ENCODE measurements around the gene ALDH1A1. TPM values are rescaled to one million over a fixed set of nuclear protein-coding genes. Genes with fewer than 3 reads are reported as not detected.

The ALDH1A1 gene
- total and polyA plus RNA-seq, 9 of the 15 experiments (the other 6 are each of a cell fraction or from before 2014, with no cell fraction given): 1.8 to 86.3 (median 24.4) TPM

DNA sequence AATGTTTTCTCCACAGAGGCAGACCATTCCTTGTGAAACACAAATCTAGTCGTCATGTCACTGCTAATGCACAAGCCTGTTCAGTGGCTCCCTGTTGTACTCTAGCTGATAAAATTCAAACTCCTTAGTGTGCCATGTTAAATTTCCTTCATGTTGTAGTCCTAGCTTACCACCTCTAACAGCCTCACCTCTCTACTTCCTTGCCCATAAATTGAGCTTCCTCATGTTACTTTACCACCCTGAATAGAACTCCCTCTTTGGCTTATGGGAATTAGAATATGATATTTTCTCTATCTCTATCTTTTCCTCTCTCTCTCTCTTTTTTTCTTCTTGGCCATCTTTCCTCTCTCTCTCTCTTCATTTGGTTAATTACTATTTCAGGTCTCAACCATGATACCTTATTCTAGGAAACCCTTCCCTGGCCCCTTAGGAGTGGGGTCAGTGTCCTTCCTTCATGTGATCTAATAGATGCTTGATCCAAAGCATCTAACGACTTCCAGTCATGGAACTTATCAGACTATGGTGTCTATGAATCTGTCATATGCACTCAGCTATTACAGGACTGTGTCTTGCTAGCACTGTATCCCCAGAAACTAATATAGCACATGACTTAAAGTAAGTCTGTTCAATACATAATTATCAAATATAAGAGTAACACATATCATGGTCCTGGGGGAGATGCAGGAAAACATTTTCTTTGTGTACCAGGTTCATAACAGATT, 31.5 kb upstream of the ALDH1A1 start:
- CTCF ChIA-PET (ENCODE audit: low intra/inter-chr PET ratio): no interaction called here
- WGBS (ENCODE audit: insufficient coverage, low coverage, missing lambda C conversion rate): 11% methylated on average over 2 of the region's 2 CpGs
- no peaks in the 10 kb centered on the region for H3K9me3 ChIP-seq (replicated peaks; ENCODE audit: control insufficient read depth, insufficient read depth, low read depth, low read length)
- no peaks in the 10 kb centered on the region for H3K36me3 ChIP-seq (ENCODE audit: control insufficient read depth, insufficient read depth, low read length)
- POLR2A ChIA-PET: interaction anchor here (0.5 to 1.6 kb wide), 2 partner anchors 16 to 23 kb away, joined by 3 read pairs; no protein-coding TSS in a partner anchor
- intact Hi-C loops (cut with micrococcal nuclease): no loop called here
- H3K27me3 ChIP-seq (ENCODE audit: control insufficient read depth in 2 of 2, insufficient read depth in 2 of 2, low read length in 2 of 2): no peaks in the 10 kb centered on the region
- ATAC-seq: no peak; the same call in 2 of the 3 replicates
- TF ChIP-seq, protein P1, sequence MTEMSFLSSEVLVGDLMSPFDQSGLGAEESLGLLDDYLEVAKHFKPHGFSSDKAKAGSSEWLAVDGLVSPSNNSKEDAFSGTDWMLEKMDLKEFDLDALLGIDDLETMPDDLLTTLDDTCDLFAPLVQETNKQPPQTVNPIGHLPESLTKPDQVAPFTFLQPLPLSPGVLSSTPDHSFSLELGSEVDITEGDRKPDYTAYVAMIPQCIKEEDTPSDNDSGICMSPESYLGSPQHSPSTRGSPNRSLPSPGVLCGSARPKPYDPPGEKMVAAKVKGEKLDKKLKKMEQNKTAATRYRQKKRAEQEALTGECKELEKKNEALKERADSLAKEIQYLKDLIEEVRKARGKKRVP (CRISPR knock-in tag; IDR thresholded peaks at IDR 0.05): no peak
- TF ChIP-seq RHOXF2B (CRISPR knock-in tag; conservative IDR thresholded peaks at IDR 0.05): no peak
- no peak for DNase-seq (ENCODE audit: extremely low read depth in 1 of 4, low spot score in 3 of 4)
- no peaks in the 10 kb centered on the region for H3K9me1 ChIP-seq (ENCODE audit: control insufficient read depth, insufficient read depth, low read length)
- no peak overlapping the region for H3K27ac ChIP-seq (ENCODE audit: extremely low read depth, low read depth, low read length)
- H2AFZ ChIP-seq (ENCODE audit: low read depth, low read length): no peak overlapping the region
- BruUV-seq (replicated peaks): no TSS peak
- in situ Hi-C loops (cut with MboI): no loop called here
- no peak for FAIRE-seq
- no peak overlapping the region for H3K4me2 ChIP-seq (ENCODE audit: insufficient read depth, low read length)
- H3K4me3 ChIP-seq: no peak overlapping the region
- H3K9ac ChIP-seq (ENCODE audit: insufficient read depth in 1 of 2, low read depth in 2 of 2, low read length in 2 of 2): no peak overlapping the region
- no peaks in the 10 kb centered on the region for H4K20me1 ChIP-seq (replicated peaks; ENCODE audit: control insufficient read depth, insufficient read depth, low read length)
- no peaks in the 10 kb centered on the region for H3K79me2 ChIP-seq (ENCODE audit: control insufficient read depth, insufficient read depth, low read length)
- H3K4me1 ChIP-seq (replicated peaks in 1 of 2; ENCODE audit: control insufficient read depth in 2 of 2, insufficient read depth in 2 of 2, low read length in 2 of 2): no peaks in the 10 kb centered on the region; a peak in 3 of 5 replicates

DNA sequence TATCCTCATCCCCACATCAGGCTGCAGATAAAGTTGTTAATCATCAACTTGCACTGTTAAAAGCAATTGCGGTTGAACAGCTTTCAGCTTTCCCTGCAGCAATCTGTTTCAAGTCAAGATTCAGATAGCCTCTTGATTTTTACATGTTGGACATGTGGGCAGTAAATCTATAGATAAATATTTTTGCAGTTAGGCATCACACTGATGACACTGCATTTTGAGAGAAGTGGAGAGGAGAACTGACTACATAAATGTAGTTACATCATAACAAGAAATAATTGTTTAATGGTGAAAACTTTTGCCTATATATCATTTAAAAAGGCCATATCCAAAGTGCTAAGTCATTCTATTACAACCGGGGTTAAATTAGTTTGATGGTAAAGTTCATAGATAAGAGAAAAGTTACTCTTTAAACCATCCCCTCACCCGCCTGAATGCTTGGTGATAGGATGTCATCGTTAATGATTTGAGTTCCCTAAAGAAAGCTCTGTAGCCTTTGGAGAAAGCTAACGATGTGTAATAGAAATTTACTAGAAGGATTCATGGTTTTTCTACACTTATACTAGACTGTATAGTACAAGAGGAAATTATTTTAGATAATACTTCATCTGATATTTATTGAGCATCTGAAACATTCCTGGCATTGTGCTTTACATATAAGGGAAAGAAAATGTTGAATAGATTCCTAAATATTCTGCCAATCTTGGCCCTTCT, 30.8 kb upstream of the ALDH1A1 start:
- POLR2A ChIA-PET: interaction anchor here (1.6 kb wide), 1 partner anchor 16 kb away, joined by 3 read pairs; no protein-coding TSS in a partner anchor
- no peak overlapping the region for H3K4me3 ChIP-seq
- ATAC-seq: no peak; the same call in 2 of the 3 replicates
- CTCF ChIA-PET (ENCODE audit: low intra/inter-chr PET ratio): no interaction called here
- no peak overlapping the region for H3K27ac ChIP-seq (ENCODE audit: extremely low read depth, low read depth, low read length)
- no peaks in the 10 kb centered on the region for H3K9me1 ChIP-seq (ENCODE audit: control insufficient read depth, insufficient read depth, low read length)
- H3K9ac ChIP-seq (ENCODE audit: insufficient read depth in 1 of 2, low read depth in 2 of 2, low read length in 2 of 2): no peak overlapping the region
- 3% methylated on average over 5 of the region's 5 CpGs for WGBS (ENCODE audit: insufficient coverage, low coverage, missing lambda C conversion rate)
- H3K9me3 ChIP-seq (replicated peaks; ENCODE audit: control insufficient read depth, insufficient read depth, low read depth, low read length): no peaks in the 10 kb centered on the region
- no TSS peak for BruUV-seq (replicated peaks)
- in situ Hi-C loops (cut with MboI) (no loop called here), intact Hi-C loops (cut with micrococcal nuclease) (no loop called here)
- no peaks in the 10 kb centered on the region for H3K79me2 ChIP-seq (ENCODE audit: control insufficient read depth, insufficient read depth, low read length)
- no peak overlapping the region for H2AFZ ChIP-seq (ENCODE audit: low read depth, low read length)
- no peaks in the 10 kb centered on the region; a peak in 3 of 5 replicates for H3K4me1 ChIP-seq (replicated peaks in 1 of 2; ENCODE audit: control insufficient read depth in 2 of 2, insufficient read depth in 2 of 2, low read length in 2 of 2)
- no peaks in the 10 kb centered on the region for H3K27me3 ChIP-seq (ENCODE audit: control insufficient read depth in 2 of 2, insufficient read depth in 2 of 2, low read length in 2 of 2)
- DNase-seq (ENCODE audit: extremely low read depth in 1 of 4, low spot score in 3 of 4): no peak
- H3K4me2 ChIP-seq (ENCODE audit: insufficient read depth, low read length): no peak overlapping the region
- H3K36me3 ChIP-seq (ENCODE audit: control insufficient read depth, insufficient read depth, low read length): no peaks in the 10 kb centered on the region
- H4K20me1 ChIP-seq (replicated peaks; ENCODE audit: control insufficient read depth, insufficient read depth, low read length): no peaks in the 10 kb centered on the region
- FAIRE-seq: no peak
- TF ChIP-seq KDM1A (IDR thresholded peaks at IDR 0.05) (peak in 1 of 2 experiments; percentile 33; a peak in 2 of 4 replicates), RCOR1 (IDR thresholded peaks at IDR 0.05; ENCODE audit: borderline replicate concordance in 1 of 2, low read depth in 2 of 2, low read length in 2 of 2) (peak in 1 of 2 experiments; percentile 59; a peak in 2 of 4 replicates), MEIS2 (IDR thresholded peaks at IDR 0.05; ENCODE audit: partially characterized antibody) (peak; percentile 33), CBFA2T3 (IDR thresholded peaks at IDR 0.05) (0 out of 2 replicates have a peak, but pooled peaks have one; percentile 14), C11orf30 (IDR thresholded peaks at IDR 0.05; ENCODE audit: low read depth) (peak; percentile 67), CBX3 (IDR thresholded peaks at IDR 0.05; ENCODE audit: borderline replicate concordance in 1 of 2, low read length in 2 of 2) (no peak), ZNF354B (CRISPR knock-in tag; IDR thresholded peaks at IDR 0.05) (no peak), ZNF316 (IDR thresholded peaks at IDR 0.05) (peak; percentile 74), MAFG (tag; conservative IDR thresholded peaks at IDR 0.05) (peak; percentile 80), TEAD4 (IDR thresholded peaks at IDR 0.05; ENCODE audit: low read length) (peak; percentile 24; the same call in 1 of the 2 replicates), TEAD4 (CRISPR knock-in tag; IDR thresholded peaks at IDR 0.05; ENCODE audit: borderline replicate concordance) (no peak)
- TF ChIP-seq, protein P2, sequence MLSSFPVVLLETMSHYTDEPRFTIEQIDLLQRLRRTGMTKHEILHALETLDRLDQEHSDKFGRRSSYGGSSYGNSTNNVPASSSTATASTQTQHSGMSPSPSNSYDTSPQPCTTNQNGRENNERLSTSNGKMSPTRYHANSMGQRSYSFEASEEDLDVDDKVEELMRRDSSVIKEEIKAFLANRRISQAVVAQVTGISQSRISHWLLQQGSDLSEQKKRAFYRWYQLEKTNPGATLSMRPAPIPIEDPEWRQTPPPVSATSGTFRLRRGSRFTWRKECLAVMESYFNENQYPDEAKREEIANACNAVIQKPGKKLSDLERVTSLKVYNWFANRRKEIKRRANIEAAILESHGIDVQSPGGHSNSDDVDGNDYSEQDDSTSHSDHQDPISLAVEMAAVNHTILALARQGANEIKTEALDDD (IDR thresholded peaks at IDR 0.05): 0 out of 2 replicates have a peak, but pooled peaks have one; percentile 28
